NCI-H524 treated with DMSO at 0.1 percent for 48 hours (cell line): ENCODE measurements around the gene RFX8.

Experiments
- DNase-seq: peaks from one replicate; lab custom pipeline; 2025; lab: John Stamatoyannopoulos, UW

RFX8 gene

DNA sequence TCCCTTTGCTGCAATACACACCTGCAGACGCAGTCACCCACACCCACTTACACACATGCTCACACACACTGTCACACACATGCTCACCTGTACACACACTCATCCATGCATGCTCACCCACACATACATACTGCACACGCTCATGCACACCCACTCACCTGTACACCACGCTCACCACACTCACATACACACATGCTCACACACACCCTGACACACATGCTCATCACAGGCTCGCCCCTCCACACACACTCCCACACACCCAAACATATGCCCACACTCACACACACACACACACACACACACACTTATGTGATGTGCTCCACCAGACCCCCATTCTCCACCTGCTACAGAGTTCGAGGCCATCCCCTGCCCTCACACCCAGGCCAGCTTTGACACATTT, 64.8 kb downstream of the RFX8 start:
- no peak for DNase-seq

DNA sequence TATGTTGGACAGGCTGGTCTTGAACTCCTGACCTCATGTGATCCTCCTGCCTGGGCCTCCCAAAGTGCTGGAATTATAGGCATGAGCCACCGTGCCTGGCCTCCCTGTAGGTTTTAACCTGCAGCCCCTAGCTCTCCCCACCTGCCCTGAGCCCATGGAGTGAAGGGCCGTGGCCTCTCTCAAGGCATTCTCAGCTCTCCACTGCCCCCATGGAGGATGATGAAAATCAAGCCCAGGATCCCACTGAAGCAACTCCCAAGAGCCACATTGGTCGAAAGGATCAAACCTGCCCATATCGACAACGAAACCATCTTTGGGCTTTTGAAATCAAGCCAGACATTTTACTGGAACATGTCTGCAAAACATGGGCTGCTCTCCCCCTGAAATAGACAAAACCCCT, 65.2 kb downstream of the RFX8 start:
- no peak for DNase-seq

DNA sequence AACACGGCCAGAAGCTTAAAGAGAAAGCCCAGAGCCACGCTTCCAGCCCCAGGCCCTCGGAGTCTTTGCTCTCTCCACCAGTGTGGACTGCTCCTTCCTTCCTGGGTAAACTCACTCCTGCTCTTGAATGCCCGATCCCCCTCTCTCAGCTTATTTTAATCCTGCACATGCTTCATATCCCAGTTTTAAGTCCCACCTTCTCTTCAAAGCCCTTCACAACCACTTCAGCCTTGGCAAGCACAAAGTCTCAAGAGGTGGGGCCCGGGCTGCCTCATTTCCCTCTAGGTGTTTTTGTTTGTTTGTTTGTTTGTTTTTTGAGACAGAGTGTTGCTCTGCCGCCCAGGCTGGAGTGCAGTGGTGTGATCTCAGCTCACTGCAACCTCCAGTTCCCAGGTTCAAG, 66.0 kb downstream of the RFX8 start:
- DNase-seq = no peak

DNA sequence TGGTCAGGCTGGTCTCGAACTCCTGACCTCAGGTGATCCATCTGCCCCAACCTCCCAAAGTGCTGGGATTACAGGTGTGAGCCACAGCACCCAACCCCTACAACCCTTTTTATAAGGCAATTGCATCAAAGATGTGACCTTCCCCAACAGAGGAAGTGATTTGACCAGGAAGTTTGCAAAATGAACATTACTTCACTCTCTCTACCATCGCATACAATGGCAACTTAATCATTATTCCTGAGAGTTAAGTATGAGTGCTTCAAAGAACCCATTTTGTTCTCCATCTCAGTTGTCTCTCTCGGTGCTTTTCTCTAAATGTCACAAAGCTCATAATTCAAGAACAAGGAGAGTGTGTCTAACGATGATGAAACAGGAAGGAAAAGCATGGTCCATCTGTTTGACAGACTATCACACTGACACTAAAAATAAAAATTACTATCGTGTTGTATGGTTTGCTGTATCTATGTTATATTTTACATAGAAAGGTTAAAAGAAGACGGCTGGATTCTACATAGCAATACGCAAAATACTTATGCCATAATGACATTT, 69.5 kb downstream of the RFX8 start:
- no peak for DNase-seq

DNA sequence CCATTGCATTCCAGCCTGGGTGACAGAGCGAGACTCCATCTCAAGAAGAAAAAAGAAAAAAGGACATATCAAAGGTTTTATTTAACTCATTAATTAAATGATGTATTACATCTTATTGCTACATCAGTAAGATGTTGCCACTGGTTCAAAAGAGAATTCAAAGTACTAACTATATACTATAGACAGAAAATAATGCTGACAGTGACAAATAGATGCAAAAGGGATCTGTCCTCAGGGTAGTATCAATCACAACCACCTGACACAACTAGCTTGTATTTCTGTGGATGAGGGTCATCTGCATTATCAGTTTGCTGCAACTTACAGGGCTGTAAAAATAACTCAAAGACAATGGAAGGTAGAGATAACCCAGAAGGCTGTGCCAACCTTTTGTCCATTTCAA, 71.2 kb downstream of the RFX8 start:
- no peak for DNase-seq

DNA sequence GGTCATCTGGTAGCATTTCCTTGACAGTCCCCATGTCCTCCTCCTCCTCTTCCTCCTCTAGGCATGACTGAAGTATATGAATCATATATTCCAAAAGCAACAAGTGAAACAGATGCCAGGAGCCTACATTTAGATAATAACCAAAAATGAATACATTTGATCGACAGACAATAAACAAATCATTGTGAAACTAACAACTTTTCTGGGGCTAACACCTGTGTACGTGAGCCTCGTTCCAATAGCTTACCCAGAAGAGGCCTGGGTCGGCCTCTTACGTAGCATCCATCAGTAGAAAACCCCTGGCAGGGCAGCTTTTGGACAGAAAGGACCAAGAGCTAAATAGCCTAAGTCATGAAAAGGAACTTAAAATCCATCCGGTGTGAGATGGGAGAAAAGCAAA, 72.3 kb downstream of the RFX8 start:
- no peak for DNase-seq

DNA sequence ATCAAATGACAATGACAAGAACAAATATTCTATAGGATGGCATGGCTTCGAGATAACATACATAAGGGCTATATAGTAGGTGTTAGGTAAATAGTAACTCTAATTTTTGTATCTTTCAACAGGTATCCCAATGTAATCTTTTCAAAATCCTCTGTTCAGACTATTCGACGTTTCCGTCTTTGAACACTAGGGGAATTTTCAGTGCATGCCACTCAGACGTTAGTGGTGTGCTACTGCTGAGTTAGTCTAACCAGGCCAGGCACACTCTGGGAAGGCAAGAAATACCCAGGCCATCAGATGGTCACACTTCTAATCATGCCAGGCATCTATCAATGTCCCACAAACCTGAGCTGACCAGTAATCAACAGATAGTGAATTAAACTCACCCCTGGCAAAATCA, 73.0 kb downstream of the RFX8 start:
- DNase-seq = no peak

DNA sequence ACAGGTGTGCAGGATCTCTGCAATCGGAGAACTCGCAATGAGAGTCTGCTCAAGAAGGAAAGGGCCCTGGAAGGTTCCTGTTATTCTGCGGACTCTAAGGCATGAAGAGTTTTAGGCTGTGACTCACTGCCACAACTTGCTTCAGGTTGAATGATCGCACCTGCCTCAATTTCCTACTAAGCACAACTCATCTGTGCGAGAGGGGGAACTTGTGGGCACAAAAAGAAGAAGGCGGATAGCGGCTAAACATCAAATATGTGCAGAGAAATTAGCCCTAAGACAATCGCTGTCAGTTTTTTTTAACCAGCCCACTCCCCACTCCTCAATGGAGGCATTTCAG, 73.6 kb downstream of the RFX8 start:
- DNase-seq = no peak

DNA sequence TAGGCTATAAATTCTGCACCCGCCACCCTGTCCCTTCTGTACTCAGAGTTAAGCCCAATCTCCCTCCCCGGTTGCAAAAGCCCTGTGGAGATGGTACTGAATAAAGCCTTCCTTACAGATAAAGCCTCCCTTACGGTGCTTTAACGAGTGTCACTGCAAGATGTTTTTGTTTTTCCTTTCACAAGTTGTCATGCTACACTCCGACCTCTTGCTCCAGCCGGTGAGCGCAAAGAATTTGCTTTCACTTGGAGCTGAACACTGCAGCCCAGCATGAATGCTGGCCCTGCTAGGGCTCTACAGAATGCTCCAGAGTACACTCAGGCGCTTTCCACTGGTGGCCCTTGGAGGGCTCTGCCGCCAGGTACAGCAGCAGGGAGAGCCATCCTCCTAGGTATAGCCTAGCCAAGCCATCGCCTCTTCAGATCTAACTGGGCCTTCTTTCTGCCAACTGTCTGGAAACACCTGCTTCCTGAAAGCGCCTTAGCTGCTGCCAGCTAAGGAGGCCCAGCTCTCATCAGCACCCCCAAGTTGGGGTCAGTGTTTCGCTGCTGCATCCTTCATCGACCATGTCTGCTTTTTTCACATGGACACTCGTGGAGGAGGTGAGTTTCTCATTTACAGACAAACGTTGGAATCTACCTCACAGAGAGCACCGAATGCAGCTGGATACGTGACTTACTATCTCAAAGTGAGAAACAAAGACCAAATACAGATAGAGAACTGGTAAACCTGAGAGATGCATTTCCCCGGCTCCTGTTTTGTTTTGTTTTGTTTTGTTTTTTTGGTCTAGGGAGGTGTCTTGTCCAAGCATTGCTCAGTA, 74.2 kb downstream of the RFX8 start:
- no peak for DNase-seq

DNA sequence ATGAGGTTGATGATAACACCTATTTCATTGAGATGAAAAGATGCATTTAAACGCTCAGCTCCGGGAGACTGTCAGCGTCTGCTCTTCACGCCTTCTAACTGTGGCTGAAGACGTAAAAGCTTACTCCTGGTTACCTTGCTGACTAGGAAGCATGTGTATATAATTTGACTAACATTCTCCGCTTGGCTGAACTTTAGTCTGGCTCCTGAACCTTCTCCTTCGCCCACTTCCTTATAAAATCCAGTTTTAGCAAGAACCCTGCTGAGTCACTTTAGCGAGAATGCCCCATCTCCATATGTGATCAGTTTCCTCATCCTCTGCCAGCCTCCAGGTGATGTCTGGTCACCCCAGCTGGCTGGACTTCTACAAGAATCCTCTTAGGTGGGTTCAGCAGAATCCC, 74.9 kb downstream of the RFX8 start:
- no peak for DNase-seq

DNA sequence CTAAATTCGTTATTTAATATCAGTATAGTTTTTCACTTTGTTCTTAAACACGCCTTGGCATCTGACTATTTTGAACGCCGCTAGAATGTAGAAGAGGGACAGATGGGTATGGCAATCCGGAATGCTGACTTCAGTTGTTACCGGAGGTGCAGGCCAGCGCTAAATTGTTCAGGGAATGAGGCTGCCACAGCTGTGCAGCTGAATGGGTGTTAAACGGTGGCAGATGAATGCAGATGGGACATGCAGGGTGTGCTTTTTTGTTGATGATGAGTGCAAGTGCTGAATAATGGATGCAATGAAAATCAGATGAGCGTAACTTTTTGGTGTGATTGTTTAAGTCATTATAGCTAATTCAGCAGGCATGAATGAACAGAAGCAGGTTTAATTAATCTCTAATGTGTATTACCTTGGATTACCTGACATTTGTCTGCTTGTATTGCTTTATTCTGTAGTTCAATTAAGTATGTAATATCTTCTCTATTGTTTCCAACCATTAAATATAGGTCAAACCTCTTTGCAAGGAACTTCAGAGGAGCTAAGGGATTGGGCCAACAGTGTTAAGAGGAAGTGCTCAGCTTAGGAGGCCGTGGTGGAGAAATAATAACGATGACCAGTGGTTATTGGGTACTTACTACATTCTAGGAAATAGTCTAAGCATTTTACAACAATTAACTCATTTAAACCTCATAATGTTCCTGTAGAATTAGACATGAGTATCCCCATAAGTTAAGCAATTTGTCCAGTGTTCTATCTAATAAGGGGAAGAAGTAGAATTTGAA, 75.7 kb downstream of the RFX8 start:
- DNase-seq = no peak

DNA sequence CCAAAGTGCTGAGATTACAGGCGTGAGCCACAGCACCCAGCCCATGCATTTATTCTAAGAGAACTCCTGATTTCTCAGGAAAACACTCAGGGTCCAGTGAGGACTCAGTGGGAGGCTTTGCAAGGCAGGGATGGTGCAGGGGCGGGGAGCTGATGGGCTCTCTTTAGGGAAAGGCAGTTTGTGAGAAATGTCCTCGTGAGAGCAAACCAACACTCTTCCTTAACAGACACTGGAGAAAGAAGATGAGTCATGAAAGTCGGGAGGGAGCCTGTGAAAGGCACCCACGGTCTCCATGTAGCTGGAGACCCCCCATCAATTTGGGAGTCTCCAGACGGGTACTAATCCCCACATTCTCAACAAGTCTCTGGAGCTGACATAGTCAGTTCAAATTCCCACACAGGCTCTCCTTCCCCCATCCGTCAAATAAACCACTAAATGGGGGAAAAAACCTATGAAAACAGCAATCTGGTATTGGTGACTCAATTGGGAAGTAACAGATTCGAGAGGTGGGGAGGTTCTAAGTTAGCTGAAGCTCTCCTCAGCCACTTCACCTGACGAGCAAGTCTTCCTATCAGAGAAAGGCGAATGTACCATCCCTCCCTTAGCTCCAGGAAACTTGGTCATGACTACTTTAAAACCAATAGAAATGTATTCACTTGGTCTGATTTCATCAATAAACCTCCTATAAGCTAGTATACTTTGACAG, 76.6 kb downstream of the RFX8 start:
- DNase-seq = no peak

DNA sequence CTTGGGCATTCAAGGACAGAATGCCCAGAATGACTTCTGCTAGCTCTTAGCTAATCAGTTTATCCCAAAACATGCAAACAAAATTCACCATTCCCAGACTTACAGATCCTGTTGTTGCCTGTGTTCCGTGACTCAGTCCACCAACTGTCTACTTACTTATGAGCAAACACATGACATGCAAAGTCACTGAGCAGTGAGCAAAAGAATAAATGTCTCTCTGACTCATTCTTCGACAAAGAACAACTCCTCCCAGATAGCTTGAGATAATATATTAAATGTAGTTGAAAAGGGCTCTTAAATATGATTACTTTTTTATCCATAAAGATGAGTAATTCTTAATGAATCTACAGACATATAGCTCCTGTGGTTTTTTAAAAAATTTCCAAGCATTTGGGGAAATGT, 78.6 kb downstream of the RFX8 start:
- DNase-seq = no peak

DNA sequence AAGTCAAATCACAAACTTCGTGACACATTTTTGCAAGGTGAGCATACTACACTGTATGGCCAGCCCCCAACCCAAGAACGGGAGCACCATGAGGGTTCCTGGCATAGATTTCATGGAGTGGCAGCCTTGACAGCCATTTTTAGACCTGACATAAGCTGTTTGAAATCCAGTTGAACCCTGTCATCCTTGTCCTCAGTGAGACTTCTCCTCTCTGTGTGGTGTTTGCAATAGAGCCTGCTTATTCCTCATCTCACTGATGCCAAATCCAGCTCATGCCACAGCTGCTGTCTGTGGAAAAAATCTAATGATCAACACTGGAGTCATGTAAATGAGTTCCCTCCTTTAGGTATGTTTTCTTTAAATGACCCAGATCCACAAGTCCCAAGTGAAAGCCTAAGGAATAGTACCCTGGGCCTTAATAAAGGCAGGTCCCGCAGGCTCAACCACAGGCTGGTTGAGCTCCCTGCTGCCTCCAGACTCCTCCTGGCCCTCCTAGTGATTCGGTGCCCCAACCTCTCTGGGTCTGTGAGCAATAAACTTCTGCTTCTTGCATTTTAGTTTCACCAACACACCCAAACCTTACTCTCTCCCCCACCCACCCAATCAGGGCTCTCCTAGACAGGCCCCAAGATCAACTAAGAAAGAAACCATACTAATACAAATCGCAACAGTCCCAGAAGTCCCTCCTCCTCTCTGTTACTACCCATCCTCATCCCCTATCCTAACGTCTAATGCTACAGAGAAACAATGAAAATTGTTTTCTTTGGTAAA, 79.2 kb downstream of the RFX8 start:
- no peak for DNase-seq

DNA sequence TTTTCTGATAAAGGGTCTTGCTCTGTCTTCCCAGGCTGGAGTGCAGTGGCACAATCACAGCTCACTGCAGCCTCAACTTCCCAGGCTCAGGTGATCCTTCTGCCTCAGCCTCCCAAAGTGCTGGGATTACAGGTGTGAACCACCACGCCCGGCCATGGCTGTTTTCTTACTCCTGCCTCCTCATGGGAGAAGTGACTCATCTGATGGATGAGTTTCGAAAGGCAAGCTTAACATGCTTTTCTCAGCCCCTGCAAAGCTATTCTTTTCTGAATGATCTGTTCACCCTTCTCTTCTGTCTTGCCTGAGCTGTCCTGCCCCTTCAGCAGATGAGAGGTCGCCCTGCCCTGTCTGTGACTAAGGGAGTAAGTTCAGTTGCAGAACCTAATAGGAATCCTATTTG, 86.7 kb downstream of the RFX8 start:
- no peak for DNase-seq

DNA sequence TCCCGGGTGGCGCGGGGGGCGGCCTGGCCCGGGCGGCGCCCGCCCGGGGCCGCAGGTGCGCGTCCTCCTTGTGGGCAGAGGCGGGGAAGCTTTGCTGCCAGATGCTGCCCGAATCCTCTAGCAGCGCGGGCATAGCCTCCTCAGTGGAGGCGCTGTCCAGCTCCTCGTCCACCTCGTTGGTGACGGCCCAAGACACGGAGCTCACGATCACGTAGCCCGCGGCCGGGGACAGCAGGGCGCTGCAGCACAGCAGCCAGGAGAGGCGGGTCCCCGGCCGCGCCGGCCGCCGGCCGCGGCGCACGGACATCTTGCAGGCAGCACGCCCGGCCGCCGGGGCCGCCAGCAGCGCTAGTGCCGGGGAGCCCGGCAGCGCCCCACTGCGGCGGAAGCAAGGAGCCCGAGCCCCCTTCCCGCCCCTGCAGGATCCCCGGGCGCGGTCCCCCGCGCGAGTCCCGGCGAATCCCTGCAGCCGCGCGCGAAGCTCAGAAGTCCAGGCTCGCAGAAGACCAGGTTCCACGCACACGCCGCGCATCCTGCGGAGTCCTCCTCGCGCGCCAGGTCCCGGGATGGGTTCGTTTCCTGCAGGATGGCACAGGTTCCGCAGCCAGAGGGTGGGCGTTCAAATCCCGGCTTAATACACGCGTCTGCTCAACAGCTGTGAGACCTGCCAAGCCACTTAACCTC, 87.6 kb downstream of the RFX8 start, which contains the start of gene CREG2:
Gene CREG2 (minus strand): TSS at position 353 of the 684 bp plus-strand sequence. CDS start 46 bp downstream, at position 307.
- DNase-seq = no peak

DNA sequence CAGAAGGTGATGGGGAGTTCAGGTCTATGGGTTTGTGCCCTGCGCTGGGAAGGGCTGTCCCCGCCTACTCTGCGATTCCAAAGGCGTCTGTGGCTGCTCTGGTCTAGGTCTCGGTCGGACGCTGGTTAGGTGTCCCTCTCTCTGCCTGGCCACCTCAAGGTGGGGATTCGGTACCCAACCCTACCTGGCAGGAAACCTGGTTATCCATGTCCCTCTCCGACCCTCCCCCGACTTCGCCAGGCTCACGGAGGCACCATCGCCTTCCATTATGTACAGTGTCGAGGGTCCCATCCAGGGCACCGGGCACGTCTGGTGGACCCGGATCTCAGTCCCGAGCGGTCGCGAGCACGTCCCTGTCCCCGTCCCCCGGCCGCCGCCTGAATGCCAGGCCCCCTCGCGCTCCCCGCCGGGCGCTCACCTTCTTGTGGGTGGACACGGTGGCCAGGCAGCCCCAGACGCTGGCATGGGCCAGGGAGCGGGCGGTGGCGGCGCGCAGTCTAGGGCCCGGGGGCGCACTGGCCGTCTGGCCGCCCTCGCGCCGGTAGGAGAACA, 88.2 kb downstream of the RFX8 start:
- no peak for DNase-seq

DNA sequence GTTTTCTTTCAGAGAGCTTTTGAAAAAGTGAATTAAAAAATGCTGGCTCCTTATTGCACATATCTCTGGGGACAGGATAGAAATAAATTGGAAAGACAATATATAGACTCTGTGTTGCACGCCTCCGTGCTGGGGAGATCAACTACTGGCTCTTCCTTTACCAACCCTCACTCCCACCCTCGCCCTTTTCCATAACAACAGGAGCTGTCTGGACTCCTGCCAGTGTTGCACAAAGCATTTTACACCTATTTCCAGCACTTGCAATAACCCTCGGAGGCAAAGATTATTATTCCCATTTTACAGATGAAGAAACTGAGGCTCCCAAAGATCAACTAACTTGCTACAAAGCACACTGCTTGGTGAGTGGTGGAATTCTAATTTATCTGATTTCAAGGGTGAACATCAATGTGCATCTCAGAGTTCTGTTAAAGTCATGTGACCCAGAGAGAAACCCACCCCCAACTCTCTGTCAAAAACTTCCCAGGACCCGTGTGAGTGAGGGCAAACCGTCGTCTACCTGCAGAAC, 91.8 kb downstream of the RFX8 start:
- DNase-seq = no peak

DNA sequence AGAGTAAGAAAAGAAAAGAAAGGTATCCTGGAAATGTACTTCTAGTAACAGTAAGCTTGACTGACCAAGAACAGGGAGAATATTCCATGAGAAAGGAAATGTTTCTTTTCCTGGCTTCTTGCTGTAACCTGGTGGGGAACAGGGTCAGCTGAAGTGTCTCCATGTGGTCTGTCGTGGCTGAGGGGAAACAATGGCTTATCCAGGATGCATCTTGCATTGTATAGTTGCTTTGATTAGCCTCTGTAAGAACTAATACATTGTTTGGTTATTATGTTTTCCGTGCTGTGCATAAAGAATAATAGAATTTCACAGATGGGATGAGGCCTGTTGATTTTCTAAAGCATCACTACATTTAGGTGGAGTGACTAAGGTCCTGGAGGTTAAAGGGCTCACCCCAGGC, 92.5 kb downstream of the RFX8 start:
- DNase-seq = no peak

DNA sequence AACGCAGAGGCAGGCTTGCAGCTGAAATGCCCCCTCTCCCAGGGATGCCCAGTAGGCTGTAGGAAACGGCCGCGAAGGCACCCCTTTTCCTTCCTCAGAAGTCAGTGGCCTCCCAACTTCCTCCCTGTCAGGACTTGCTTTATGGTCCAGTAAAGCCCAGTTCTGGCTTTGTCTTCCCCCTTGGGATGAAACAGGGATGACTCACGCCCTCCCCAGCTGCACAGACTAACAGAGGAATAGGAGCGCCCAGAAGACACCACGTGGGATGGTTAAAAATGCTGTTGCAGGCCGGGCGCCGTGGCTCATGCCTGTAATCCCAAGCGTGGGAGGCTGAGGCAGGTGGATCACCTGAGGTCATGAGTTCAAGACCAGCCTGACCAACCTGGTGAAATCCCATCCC, 94.5 kb downstream of the RFX8 start:
- DNase-seq = no peak

DNA sequence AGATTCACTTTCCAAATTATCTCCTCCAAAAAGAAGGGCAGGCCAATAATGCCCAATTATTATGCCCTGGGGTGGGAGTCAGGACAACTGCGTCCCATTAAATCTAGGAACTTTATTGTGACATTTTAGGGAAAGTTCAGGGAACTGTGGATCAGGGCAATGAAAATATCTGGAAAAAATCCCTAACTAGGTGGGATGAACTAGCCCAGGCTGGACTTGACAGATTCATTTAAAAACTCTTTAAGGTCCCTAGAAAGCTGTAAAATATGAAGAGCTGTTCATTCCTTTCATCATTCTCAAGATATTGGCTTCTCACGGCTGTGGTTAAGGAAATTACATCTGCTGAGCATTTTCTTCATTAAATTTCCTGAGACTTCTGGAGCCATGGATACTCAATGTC, 95.8 kb downstream of the RFX8 start:
- no peak for DNase-seq
